WI38 (cell line): ENCODE data around the gene BRSK2.

ENCODE experiments used
- H3K4me3 ChIP-seq: 2 replicates; pipeline ENCODE4 v1.5.1; 2011; ENCODE audit warnings: low read depth, mild to moderate bottlenecking, control low read depth, low read length
- TF ChIP-seq, protein P1 (sequence below): IDR thresholded peaks from 2 replicates; pipeline ENCODE4 v1.5.1; 2012; ENCODE audit warnings: low read depth, mild to moderate bottlenecking, control low read depth, low read length

BRSK2 gene

DNA sequence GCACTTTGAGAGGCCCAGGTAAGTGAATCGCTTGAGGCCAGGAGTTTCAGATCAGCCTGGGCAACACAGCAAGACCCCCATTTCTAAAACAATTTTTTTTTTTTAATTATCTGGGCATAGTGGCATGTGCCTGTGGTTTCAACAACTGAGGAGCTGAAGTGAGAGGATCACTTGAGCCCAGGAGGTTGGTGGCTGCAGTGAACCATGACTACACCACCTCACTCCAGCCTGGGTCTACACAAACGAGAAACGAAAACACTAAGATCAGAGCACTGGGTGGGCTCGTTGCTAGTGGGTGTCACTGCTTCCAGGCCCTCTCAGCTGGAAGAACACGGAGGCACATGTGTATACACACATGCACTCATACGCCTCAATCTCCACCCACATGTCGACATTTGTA, 100.9 kb downstream of the BRSK2 start:
- TF ChIP-seq, protein P1, sequence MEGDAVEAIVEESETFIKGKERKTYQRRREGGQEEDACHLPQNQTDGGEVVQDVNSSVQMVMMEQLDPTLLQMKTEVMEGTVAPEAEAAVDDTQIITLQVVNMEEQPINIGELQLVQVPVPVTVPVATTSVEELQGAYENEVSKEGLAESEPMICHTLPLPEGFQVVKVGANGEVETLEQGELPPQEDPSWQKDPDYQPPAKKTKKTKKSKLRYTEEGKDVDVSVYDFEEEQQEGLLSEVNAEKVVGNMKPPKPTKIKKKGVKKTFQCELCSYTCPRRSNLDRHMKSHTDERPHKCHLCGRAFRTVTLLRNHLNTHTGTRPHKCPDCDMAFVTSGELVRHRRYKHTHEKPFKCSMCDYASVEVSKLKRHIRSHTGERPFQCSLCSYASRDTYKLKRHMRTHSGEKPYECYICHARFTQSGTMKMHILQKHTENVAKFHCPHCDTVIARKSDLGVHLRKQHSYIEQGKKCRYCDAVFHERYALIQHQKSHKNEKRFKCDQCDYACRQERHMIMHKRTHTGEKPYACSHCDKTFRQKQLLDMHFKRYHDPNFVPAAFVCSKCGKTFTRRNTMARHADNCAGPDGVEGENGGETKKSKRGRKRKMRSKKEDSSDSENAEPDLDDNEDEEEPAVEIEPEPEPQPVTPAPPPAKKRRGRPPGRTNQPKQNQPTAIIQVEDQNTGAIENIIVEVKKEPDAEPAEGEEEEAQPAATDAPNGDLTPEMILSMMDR = no peak
- H3K4me3 ChIP-seq = no peak overlapping the region

DNA sequence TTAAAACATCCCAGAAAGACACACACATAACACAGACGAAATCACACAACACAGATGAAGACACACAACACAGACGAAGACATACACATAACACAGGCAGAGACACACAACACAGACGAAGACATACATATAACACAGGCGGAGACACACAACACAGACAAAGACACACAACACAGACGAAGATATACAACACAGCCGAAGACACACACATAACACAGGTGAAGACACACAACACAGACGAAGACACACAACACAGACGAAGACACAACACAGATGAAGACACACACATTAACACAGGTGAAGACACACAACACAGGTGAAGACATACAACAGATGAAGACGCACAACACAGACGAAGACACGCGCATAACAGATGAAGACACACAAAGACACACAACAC, 101.6 kb downstream of the BRSK2 start:
- TF ChIP-seq, protein P1 = no peak
- H3K4me3 ChIP-seq = no peak overlapping the region

DNA sequence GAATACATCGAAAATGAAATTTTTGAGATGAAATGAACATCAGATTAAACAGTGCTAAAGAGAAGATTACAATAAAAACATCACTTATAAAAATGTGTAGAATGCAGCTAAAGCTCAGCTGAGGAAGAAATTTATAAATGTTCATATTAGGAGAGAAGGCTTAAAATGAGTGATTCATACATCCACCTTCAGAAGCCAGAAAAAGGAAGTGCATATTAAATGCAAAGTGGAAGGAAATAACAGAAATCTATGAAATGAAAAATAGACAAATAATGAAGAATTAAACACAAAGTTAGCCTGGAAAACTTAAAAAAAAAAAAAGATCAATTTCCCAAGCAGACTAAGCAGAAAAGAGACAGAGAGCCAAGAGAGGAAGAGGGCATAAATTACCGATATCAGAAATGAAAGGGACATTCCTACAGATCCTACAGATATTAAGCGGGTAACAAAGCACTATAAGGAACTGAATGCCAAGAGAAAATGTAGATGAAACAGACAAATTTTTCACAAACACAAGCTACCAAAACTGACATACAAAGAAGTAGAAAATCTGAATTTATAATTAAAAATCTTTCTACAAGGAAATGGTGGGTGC, 104.0 kb downstream of the BRSK2 start:
- TF ChIP-seq, protein P1 = no peak

DNA sequence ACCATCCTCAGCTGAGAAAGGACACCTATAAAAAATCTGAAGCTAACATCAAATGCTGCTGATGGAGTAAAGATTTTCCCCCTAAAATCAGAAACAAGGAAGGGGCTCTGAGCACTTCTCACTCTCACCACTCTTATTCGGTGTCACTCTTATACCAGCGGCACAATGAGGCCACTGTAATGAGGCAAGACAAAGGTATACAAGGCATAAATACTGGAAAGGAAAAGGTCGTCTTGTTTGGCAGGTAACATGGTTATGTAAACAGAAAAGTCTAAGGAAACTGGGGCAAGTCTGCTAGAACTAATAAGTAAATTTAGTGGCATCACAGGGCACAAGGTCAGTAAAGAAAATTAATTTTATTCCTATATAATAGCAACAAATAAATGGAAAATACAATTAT, 104.9 kb downstream of the BRSK2 start:
- TF ChIP-seq, protein P1 = no peak
- H3K4me3 ChIP-seq = no peak overlapping the region

More for the DNA sequence above, 104.0 kb downstream of the BRSK2 start:
- no peak overlapping the region for H3K4me3 ChIP-seq

DNA sequence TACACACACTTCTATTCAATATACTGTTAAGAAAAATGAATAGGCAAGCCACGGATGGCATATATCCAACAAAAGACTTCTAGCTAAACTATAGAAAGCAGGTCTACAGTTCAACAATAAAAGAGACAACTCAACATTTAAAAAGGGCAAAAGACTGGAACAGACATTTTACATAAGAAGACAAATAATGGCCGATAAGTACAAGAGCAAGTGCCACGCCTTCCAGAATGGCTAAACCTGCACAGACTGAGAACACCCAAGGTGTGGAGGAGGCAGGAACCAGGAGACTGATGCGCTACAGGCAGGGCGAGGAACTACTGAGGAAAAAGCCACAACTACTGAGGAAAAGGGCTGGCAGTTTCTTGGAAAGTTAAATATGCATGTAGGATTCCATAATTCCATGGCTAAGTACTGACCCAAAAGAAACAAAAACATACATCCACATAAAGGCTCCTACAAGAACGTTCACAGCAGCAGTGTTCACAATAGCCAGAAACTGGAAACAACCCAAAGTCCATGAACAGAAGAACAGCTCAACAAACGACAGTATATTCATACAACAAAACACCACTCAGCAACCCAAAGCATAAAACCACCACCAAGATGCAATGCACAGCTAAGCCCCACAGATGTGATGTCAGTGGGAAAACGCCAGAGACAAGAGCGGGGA, 106.5 kb downstream of the BRSK2 start:
- no peak overlapping the region for H3K4me3 ChIP-seq
- TF ChIP-seq, protein P1 = no peak

DNA sequence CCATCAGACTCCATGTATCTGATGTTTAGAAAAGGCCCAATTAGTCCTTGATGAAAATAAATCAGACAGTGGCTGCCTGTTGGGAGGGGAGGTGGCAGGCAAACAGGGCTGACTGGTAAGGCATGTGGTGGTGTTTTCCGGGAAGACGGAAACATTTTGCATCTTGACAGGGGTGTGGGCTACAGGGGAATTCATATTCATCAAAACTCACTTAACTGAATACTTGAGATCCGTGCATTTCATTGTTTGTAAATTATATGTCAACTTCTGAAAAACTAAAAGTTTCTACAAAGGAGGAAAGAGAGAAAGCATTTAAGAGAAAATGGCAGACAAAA, 107.0 kb downstream of the BRSK2 start:
- H3K4me3 ChIP-seq = no peak overlapping the region
- TF ChIP-seq, protein P1 = no peak

DNA sequence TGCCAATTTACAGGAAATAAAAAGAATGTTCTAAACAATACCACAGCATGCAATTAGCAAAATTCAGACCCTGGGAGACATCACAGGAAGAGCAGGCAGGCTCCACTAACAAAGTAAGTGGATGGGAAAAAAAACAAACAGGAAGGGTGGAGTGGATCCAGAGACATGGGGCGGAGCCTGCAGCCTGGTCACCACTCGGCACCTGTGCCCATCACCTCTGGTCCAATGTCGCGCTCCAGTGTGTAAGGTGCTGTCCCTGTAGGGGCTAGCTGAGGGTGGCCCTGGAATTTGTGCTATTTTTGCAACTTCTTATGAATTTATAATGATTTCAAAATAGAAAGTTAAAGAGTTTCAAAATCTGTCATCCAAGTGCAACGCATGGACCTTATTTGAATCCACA, 107.9 kb downstream of the BRSK2 start:
- TF ChIP-seq, protein P1 = no peak
- no peak overlapping the region for H3K4me3 ChIP-seq
